C4-2B (cell line): ENCODE measurements around the gene GPX2.

ENCODE experiments used
- CTCF ChIP-seq: fragments of 450-650 bp; conservative IDR thresholded peaks from 2 replicates; pipeline ENCODE4 v1.5.1; 2017; ENCODE audit warnings: mild to moderate bottlenecking
- ZFX ChIP-seq: fragments of 450-650 bp; IDR thresholded peaks from 2 replicates; pipeline ENCODE4 v1.6.1; 2017

- no peak for TF ChIP-seq CTCF
- no peak for TF ChIP-seq ZFX
These were observed 26.1 kb upstream of the GPX2 start for GRCh38 chr14:64968651-64969050.
